WI38 (cell line): Measurements from ENCODE around the gene ADAM23.

ENCODE experiments used
- H3K4me3 ChIP-seq: 2 replicates; pipeline ENCODE4 v1.5.1; 2011; ENCODE audit warnings: low read depth, mild to moderate bottlenecking, control low read depth, low read length
- TF ChIP-seq, protein P1 (sequence below): IDR thresholded peaks from 2 replicates; pipeline ENCODE4 v1.5.1; 2012; ENCODE audit warnings: low read depth, mild to moderate bottlenecking, control low read depth, low read length

ADAM23 gene

DNA sequence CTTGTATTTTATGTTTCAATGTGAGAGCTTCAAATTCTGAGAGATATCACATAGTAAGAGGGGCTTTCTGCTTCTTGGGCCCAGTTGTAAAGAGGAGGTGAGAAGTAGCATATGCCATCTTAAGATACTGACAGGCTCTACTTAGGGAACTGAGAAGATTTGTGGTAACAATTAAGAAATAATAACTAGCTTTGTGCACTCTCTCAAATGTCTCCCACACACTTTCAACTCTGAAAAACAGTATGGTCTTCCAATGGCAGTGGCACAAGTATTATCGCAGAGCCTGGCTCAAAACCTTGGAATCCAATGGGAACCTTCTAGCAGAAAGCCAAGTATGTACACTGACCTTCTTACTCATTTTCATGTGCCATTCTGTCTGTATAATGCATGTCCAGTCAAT is 118.6 kb downstream of the ADAM23 start:
- TF ChIP-seq, protein P1, sequence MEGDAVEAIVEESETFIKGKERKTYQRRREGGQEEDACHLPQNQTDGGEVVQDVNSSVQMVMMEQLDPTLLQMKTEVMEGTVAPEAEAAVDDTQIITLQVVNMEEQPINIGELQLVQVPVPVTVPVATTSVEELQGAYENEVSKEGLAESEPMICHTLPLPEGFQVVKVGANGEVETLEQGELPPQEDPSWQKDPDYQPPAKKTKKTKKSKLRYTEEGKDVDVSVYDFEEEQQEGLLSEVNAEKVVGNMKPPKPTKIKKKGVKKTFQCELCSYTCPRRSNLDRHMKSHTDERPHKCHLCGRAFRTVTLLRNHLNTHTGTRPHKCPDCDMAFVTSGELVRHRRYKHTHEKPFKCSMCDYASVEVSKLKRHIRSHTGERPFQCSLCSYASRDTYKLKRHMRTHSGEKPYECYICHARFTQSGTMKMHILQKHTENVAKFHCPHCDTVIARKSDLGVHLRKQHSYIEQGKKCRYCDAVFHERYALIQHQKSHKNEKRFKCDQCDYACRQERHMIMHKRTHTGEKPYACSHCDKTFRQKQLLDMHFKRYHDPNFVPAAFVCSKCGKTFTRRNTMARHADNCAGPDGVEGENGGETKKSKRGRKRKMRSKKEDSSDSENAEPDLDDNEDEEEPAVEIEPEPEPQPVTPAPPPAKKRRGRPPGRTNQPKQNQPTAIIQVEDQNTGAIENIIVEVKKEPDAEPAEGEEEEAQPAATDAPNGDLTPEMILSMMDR: no peak

DNA sequence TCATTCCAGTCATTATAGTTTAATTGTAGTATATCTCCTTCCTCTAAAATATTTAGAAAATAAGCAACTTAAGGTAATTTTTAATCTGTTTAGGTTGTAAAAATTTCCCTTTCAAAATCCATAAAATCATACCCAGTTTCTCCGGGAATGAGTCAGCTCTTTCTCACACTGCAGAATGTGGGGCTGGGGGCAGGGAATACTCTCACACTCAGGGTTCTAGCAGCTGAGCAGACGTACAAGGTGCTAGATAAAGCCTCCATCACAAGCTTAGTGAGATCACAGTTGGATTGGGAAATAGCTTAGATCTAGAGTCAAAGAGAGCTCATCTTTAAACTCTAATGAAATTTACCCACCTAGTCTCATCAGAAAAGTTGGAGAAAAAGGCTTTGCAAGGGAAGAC is 119.0 kb downstream of the ADAM23 start:
- no peak overlapping the region for H3K4me3 ChIP-seq
- TF ChIP-seq, protein P1: no peak

More for the DNA sequence above, 118.6 kb downstream of the ADAM23 start:
- no peak overlapping the region for H3K4me3 ChIP-seq

DNA sequence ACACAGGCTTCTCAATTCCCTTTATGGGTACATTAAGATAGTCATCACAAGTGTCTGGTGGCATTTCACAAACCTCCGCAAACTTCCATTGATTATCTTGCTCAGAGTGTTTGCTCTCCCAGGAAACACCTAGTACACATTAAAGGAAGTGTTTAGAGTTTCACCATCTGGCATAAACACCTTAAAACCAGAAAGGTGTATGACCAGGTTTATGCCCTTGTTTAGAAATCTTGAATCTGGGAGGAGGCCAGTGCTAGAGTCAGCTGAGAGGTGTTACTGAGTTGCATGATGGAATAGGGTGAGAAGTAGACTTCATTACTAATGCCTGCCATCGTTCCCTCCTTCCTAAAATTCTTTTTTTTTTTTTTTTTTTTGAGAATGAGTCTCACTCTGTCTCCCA is 120.0 kb downstream of the ADAM23 start:
- TF ChIP-seq, protein P1: no peak
- no peak overlapping the region for H3K4me3 ChIP-seq

DNA sequence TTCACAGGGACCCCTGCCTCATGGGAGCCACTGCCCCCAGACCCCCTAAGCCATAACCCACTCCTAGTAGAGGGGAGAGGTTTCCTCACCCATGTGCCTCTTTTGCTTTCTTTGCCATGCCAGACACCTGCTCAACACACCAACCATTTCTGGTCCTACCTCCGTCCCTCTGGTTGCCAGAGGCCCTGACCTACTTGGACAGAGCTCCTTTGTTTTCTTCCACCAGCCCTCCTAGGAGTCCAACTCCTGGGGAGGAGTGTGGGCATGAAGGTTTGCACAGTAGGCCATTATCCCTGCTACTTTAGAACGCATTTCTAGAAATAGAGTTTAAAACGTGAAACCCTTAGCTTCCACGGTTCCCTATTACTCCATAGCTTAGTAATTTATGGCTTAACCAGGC is 122.3 kb downstream of the ADAM23 start:
- TF ChIP-seq, protein P1: no peak
- H3K4me3 ChIP-seq: no peak overlapping the region

DNA sequence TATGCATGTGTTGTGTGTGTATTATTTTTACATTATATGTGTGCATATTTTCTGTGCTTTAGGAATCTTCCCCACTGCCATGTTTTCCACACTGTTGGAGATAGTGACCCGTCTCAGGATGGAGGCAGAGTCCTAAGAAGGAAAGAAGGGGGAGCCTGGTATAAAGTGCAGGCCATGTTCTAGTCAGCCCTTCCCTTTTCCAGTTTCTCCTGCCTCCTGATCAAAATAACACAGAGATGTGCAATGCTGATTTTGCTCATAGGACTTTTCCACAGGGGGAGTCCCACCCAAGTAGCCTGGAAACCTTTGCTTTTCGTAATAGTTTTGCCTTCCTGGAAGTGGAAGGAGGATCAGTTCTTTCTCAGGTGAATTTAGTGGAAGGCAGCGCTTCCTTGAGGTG is 126.1 kb downstream of the ADAM23 start:
- no peak overlapping the region for H3K4me3 ChIP-seq
- TF ChIP-seq, protein P1: no peak

DNA sequence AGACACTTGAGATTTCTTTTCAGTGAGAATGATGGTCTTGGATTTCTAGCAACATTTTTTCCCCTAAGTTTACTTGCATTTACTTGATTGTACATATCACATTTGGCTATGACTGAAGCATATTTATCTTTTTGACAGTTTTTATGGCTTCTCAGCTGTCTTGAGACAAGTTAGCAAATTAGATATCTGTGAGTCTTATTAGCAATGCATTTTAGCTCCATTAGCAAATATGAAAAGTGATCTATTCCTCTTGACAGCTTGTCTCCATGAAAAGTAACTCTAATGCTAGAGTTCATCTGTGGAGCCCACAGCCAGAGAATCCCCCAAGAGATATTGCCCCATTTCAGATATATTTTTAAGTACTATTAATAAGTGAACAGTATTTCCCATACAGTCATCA is 126.9 kb downstream of the ADAM23 start:
- TF ChIP-seq, protein P1: no peak
- H3K4me3 ChIP-seq: no peak overlapping the region

DNA sequence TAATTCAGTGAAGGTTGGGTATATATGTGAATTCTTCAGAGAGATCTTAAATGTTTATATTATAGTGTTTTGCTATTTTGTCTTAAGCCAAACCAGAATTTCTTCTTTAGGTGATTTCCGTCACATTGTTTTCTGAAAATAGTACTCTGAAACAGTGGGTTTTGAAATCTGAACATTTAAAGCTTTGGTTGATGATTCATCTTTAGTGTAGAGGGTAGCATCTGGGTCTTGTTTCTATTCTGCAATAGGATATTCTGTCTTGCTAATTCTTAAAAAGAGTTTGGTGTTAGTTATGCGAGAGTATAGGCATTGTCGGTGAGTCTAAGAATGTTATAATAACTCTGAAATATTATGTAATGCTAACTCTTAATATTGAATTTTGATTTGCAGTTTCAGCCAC is 129.4 kb downstream of the ADAM23 start:
- no peak overlapping the region for H3K4me3 ChIP-seq
- TF ChIP-seq, protein P1: no peak
